DMS79 treated with DMSO at 0.1 percent for 48 hours (cell line): ENCODE measurements around the gene ARHGEF18.
"Not testable (repeated sequence)": the region's sequence is repeated elsewhere in the genome, so short reads cannot be mapped to it uniquely, and the experiment has no call there.

Experiments used
- DNase-seq: peaks from one replicate; lab custom pipeline; 2025; lab: John Stamatoyannopoulos, UW

Gene ARHGEF18

DNA sequence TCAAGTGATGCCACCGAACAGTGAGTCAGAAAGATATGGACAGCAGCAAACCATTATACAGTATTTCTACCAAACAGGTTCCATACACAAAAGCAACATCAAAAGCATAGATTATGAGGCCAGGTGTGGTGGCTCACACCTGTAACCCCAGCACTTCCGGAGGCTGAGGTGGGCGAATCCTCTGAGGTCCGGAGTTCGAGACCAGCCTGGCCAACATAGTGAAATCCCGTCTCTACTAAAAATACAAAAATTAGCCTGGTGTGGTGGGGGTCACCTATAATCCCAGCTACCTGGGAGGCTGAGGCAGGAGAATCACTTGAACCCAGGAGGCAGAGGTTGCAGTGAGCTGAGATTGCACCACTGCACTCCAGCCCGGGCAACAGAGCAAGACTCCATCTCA is 1.7 kb upstream of the ARHGEF18 start:
- not testable (repeated sequence) for DNase-seq

DNA sequence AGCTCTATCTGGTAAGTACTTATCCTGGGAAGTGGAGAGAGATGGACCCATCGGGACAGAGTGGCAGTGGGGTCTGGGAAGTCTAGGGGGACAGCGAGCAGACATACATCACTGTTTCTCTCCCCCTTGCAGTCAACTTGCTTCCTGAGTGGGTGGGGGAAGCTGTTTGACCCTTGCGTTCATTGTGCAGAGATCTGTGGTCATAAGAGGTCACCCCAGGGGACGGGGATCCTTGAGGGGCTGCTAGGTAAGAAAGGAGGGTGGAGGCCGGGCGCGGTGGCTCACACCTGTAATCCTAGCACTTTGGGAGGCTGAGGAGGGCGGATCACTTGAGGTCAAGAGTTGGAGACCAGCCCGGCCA is 474 bp downstream of the ARHGEF18 start:
- DNase-seq = no peak

DNA sequence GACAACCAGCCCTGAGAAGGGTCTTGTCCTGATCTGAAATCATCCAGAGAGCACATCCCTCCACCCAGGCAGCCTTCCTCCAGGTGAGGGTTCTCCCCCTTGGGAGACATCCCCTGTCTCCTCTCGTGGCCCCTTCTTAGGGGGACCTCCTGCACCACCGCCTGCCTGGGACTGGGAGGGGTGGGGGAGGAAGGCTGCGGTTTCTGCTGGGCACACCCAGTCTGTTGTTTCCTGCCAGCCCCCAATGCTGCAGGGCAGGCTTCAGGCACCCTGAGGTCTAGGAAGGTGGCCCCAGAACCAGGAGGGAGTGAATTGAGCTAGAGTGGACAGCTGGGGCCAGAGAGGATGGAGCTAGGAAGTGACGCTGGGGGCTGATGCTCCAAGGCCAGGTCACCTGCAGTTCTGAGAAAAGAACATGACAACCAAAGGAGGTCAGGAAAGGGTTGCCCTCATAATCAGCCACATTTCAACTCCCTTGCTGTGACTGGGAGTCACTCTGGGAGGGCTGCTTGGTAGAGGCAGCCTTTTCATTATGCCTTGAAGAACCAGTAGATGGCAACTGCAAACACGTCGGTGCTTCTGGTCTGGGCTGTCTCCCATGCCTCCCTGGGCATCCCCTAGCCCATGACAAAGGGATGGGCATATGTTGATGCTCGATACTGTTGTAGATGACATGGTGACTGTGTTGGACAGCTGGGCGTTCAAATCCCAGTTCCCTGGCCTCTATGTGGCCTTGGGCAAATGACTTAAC is 1.4 kb downstream of the ARHGEF18 start:
- no peak for DNase-seq

DNA sequence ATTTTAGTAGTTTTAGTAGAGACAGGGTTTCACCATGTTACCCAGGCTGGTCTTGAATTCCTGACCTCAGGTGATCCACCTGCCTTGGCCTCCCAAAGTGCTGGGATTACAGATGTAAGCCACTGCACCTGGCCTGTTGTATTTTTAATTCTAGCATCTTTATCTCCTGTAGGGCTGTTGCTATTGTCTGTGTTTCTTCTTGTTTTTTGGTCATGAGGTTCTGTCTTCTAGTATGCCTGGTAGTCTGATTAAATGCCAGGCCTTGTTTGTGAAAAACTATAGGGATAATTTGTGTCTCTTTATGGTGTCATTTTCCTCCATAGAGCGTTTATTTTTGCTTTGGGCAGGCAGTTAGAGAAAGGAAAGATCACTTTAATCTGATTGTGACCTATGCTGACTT is 3.1 kb downstream of the ARHGEF18 start:
- DNase-seq = no peak

DNA sequence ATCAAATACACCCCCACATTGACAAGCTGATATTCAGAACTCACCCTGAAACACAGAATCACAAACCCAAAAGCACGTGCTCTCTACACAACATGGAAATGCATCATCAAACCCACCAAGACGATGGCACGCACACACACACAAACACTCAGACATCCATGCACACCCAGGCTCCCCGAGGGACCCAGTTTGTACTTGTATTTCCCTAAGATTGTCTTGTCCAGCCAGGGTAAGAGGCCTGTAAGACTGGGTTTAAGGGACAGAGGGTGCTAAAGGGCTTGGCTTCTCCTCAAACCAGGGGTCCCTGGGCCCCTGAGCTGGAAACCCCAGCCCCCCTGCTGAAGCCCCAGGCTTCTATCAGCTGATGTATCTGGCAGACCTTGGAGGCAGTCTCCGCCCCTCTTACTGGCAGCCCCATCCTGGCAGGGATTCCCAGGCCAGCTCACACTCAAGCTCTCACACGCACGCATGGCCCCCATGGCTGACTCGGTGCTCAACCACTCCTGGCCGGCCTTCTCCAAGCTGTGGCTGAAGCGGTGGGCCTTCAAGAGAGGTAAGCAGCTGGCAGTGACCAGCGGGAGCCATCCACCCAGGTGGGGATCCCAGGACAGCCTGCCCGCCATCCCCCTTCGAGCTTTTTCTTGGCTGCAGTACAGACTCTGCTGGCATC is 6.5 kb downstream of the ARHGEF18 start:
- no peak for DNase-seq

DNA sequence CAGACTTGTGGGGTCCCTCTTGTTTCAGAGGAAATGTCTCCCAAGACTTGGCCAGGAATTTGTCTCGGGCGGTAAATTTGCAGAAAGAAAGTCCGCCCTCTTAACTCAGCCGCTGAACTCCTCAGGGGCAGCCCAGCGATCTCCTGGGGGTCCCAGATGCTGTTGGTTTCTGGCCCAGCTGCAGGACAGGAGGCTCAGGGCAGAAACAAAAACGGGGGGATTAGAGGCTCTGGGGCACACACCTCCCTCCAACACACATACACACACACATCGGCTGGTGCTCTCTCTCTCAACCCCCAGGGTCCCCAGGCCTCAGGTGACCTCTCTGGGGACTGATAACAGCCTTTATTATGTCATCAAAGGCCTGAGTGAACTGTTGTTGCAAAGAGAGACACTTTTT is 7.1 kb downstream of the ARHGEF18 start:
- no peak for DNase-seq

DNA sequence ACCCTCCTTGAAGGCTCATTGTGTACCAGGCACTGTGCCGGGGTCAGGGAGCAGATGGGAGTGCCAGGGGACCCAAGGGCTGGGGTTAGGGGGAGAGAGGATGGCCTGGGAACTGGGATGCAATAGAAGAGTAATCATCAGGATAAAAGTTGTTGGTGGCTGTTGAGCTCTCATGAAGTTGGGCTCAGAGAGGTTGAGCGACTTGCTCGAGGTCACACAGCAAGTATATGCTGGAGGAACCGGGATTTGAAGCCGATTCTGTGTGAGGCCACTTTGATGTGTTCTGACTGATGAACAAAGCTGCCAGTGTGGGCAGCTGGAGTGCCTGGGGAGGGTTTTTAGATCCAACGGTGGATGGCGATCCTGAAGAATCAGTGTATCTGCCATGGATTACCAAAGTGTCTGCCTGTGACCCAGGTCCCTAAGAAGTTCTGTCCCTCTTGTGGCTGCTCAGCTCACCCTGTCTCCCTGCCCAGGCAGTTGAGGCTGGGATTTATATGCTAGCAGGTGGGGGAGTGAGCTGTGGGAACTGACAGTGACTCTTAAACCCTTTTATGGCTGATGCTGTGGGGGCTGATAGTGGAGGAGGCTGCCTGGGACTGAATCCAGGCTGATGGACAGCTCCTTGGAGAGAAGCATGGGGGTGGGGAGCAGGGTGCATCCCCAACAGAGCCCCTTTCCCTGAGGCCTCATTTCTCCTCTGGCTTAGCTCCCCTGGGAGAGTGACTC is 8.3 kb downstream of the ARHGEF18 start:
- DNase-seq = no peak

DNA sequence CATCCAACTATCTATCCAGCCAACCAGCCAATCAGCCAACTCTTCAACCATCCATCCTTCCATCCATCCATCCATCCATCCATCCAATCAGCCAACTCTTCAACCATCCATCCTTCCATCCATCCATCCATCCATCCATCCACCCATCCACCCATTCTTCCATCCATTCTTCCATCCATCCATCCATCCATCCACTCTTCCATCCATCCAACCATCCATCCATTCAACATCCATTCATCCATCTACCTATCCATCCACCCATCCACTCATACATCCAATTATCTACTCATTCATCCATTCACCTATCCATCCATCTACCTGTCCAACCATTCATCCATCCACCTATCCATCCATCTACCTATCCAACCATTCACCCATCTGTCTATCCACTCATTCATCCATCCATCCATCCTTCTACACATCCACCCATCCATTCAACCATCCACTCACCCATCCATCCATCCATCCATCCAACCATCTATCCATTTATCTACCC is 9.4 kb downstream of the ARHGEF18 start:
- no peak for DNase-seq

DNA sequence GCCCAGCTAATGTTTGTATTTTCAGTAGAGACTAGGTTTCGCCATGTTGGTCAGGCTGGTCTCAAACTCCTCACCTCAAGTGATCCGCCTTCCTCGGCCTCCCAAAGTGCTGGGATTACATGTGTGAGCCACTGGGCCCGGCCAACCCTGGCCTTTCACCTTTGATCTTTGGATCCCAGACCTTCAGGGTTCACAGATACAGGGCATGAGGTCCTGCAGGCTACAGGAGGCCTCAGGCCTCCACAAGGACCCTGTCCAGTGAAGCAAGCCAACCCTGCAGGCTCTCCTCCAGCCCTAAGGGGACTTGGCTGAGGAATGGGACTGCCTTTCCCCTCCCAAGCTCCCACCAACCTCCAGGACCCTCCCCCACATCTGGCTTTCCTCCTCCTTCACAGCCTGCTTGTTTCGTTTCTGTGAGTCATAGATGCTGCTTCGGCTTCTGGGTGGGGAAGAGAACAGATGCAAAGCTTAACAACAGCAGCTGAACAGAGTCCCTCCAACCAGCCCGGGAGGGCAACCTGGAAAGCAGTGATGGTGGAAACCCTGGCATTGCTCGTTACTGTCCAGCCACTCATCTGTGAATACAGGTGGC is 11.8 kb downstream of the ARHGEF18 start:
- DNase-seq = no peak

DNA sequence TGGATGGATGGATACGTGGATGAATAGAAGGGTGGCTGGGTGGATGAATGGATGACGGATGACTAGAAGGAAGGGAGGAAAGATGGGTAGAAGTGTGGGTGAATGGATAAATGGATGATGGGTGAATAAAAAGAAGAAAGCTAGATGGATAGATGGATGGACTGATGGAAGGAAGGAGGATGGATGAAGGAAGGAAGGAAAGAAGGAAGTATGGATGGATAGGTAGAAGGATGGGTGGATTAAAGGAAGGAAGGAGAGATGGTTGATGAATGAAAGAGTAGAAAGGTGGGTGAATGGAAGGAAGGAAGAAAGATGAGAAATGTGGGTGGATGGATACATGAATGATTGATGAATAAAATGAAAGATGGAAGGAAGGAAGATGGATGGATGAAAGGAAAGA is 14.5 kb downstream of the ARHGEF18 start:
- DNase-seq = no peak

DNA sequence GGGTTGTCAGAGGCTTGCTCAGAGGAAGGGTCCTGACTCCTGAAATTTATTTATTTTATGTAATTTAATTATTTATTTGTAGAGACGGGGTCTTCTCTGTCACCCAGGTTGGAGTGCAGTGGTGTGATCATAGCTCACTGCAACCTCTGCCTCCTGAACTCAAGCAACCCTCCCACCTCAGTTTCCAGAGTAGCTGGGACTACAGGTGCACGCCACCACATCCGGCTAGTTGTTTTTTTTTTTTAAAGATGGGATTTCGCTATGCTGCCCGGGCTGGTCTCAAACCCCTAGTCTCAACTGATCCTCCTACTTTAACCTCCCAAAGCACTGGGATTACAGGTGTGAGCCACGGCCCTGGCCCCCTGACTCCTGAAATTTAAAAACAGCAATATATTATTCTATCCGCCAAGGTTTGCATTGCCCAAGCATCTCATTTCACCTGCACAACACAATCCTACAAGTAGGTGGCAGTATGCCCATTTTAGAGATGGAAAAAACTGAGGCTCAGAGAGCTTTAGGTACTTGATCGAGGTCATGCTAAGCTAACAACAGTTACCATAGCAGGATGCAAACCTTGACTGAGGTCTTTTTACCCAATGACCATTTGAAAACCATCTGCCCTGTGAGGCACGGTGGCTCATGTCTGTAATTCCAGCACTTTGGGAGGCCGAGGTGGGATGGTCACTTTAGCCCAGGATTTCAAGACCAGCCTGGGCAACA is 18.1 kb downstream of the ARHGEF18 start:
- no peak for DNase-seq

DNA sequence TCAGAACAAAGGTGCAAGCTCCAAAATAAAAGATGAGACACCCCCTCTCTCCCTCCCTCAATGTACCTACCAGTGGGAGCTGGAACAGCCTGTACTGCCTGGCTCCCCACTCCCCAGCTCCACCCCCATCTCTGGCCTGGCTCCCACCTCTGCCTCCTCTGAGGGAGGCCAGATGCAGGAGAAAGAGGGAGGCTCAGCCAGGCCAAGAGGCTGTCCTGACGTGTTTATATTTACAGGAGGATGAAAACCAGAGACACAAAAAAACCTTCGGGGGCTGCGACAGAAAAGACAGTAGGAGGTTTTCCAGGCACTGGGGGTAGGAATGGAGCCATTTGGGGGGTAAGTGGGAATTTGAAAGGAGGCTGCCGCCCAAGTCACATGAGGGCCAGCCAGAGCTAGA is 19.7 kb downstream of the ARHGEF18 start:
- no peak for DNase-seq

DNA sequence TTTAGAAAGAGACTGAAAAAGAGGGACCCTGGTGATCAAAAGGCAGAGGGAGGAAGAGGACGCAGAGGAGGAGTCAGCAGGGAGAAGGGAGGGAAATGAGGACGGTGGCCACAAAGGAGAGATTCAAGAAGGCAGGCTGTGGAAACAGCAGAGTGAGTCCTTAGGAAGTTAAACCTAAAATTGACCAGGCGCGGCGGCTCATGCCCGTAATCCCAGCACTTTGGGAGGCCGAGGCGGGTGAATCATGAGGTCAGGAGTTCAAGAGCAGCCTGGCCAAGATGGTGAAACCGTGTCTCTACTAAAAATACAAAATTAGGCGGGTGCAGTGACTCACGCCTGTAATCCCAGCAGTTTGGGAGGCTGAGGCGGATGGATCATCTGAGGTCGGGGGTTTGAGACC is 20.1 kb downstream of the ARHGEF18 start:
- DNase-seq = not testable (repeated sequence)

DNA sequence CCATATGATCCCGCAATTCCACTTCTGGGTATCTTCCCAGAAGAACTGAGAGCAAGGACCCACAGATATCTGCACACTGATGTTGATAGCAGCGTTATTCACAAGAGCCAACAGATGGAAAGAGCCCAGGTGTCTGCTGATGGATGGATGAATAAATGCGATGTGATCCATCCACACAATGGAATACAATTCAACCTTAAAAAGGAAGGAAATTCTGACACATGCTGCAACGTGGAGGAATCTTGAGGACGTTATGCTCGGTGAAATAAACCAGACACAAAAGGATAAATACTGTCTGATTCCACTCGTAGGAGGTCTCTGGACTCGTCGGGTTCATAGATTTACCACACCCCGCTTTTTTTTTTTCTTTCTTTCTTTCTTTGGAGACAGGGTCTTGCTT is 21.8 kb downstream of the ARHGEF18 start:
- no peak for DNase-seq

DNA sequence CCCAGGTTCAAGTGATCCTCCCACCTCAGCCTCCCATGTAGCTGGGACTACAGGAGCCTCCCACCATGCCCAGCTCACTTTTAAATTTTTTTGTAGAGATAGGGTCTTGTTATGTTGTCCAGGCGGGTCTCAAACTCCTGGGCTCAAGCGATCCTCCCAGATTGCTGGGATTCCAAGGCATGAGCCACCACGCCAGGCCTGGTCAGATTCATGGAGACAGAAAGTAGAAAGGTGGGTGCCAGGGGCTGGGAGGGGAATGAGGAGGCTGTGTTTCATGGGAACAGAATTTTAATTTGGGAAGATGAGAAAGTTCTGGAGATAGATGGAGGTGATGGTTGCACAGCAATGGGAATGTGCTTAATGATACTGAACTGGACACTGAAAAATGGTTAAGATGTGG is 22.3 kb downstream of the ARHGEF18 start:
- DNase-seq = no peak

DNA sequence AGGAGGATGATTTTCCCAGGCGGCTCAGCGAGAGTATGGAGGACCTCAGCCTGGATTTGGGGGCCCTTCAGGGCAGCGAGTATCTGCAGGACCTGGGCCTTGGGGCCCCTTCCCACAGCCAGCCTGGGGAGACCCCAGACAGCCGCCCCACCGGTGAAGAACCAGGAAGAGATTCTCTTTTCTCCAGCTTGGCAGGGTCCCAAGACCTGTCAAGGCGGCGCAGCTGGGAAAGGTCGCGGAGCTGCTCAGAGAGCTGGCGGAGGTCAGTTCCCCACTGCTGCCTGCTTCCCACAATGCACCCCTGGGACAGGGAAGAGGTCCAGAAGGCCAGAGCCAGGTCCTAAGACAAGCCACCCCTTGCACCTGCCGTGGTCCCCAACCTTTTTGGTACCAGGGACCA is 24.1 kb downstream of the ARHGEF18 start:
- no peak for DNase-seq

DNA sequence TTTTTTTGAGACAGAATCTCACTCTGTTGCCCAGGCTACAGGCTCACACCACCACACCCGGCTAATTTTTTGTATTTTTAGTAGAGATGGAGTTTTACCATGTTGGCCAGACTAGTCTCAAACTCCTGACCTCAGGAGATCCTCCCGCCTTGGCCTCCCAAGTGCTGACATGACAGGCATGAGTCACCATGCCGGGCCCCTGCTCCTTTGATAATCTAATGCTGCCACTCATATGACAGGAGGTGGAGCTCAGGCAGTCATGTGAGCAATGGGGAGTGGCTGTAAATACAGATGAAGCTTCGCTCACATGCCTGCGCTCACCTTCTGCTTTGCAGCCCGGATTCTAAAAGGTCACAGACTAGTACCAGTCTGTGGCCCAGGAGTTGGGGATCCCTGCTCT is 25.1 kb downstream of the ARHGEF18 start:
- no peak for DNase-seq

DNA sequence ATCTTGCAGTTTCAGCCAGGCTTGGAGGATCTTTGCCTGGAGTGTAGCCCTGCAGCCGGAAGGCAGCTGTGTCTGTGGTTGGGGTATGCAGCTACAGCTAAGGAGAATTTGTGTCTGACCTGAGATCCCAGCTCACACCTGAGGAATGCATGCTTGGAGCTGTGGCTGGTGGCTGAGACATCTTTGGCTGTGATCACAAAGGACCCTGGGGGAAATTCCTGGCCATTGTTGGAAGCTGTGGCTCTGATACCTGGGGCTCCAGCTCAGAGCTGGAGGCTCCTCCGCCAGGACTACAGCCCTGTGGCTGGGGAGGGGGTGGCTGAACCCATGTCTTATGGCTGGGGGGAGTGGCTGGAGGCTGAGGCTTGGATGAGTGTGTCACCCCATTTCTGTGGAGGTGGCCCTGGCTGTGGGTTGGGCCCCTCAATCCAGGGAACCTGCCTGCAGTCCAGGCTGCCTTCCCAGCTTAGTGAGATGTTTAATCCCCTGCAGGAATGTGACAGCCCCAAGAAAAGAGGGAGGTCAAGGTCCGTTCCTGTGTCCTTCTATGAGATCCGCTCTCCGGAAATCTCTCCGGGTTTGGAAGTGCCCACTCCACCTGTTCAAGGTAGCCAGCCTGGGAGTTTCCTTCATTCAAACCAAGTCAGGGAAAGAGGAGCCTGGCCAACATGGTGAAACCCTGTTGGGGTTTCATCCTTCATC is 27.6 kb downstream of the ARHGEF18 start:
- no peak for DNase-seq

DNA sequence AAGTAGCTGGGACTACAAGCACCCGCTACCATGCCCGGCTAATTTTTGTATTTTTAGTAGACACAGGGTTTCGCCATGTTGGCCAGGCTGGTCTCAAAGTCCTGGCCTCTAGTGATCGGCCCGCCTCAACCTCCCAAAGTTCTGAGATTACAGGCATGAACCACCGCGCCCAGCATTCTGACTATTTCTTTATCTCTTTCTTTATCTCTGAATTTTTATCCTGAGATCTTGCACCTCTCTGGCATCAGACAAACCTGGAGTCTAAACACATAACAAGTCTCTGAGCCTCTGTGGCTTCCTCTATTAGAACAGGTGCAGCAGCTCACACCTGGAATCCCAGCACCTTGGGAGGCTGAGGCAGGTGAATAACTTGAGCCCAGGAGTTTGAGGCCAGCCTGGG is 28.5 kb downstream of the ARHGEF18 start:
- DNase-seq = no peak

DNA sequence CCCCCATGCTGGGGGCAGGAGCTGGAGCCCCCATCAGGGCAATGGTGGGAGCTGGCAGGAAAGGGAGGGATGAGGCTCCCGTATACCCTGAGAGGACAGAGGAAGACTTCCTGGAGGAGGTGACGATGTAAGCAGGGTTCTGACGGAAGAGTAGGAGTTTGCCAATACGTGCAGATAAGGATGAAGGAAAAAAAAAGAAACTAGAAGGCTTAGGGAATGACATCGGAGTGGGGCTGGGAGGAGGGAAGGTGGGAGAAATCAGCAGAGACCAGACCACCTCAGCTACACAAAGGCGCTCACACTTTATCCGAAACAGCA is 32.3 kb downstream of the ARHGEF18 start:
- no peak for DNase-seq

DNA sequence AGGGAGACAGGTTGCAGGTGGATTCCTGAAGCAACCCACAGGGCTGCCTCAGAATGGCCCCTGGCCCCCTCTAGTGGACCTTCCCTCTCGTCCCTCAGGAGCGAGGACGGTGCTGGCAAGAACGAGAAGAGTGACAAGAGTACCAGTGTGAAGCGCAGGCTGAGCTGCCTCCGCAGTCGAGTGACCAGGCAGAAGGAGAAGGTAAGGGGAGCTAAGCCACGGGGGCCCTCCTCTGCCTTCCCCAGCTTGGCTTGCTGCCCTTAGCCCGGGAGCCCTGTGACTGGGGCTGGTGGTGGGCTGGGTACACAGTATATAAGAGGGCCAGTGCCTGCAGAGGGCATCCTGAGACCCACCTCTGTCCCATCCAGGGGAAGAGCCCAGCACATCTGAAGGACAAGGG is 34.0 kb downstream of the ARHGEF18 start:
- DNase-seq = no peak

DNA sequence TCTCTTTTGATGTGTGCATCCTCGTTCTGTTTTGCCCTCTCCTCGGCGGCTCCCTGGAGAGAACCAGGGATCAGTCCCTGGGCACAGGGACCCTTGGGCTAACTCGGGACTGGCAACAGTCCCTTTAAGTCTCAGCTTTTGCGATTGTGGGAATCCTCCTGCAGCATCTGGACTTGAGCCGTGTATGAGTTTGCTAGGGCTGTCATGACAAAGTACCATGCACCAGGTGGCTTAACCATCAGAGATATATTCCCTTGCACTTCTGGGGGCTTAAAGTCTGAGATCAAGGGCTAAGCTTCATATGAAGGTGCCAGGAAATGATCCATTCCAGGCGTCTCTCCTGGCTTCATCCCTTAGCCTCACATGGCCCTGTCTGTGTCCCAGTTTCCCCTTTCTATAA is 34.5 kb downstream of the ARHGEF18 start:
- no peak for DNase-seq
